Upper lobe of left lung (tissue), 6 donors: Measurements from ENCODE around the gene NELFB. TPM values are rescaled to one million over a fixed set of nuclear protein-coding genes. Genes with fewer than 3 reads are reported as not detected.
"Not testable (repeated sequence)": the region's sequence is repeated elsewhere in the genome, so short reads cannot be mapped to it uniquely, and the experiment has no call there.

Experiments used
- ATAC-seq, 2 donors: fragments of 200-7000 bp; cut with Tn5 transposase; one replicate each; pipeline ENCODE4 v1.9.1; 2022; ENCODE audit warnings: mild to moderate bottlenecking in 2 of 2, moderate library complexity in 2 of 2; ENCODE audit not compliant: low FRiP score in 2 of 2
- DNase-seq, 2 donors: peaks; one replicate each; pipeline ENCODE4 v3.0.0-alpha.2; 2019 to 2020
- H3K27ac ChIP-seq, 4 donors: fragments of 200-600 bp; sonication (generic); one replicate each; pipeline ENCODE4 v1.5.1; 2016 to 2019
- H3K27me3 ChIP-seq, 4 donors: fragments of 200-600 bp; sonication (generic); one replicate each; pipeline ENCODE4 v1.5.1; 2017 to 2019
- H3K36me3 ChIP-seq, 4 donors: fragments of 200-600 bp; sonication (generic); one replicate each; pipeline ENCODE4 v1.5.1; 2016 to 2019
- H3K4me1 ChIP-seq, 4 donors: fragments of 200-600 bp; sonication (generic); one replicate each; pipeline ENCODE4 v1.5.1; 2018 to 2019
- H3K4me3 ChIP-seq, 4 donors: fragments of 200-600 bp; sonication (generic); one replicate each; pipeline ENCODE4 v1.5.1; 2017 to 2019; ENCODE audit warnings: mild to moderate bottlenecking in 2 of 4, moderate library complexity in 1 of 4
- H3K9me3 ChIP-seq, 4 donors: fragments of 200-600 bp; sonication (generic); one replicate each; pipeline ENCODE4 v1.5.1; 2018 to 2019
- EP300 ChIP-seq, 4 donors: sonication (generic); formaldehyde crosslinking; IDR thresholded peaks; one replicate each; pipeline ENCODE4 v1.5.1; 2017; ENCODE audit warnings: antibody characterized with exemption in 4 of 4, control low read depth in 2 of 4
- POLR2A ChIP-seq, 4 donors: fragments of 450-650 bp; IDR thresholded peaks; one replicate each; pipeline ENCODE4 v1.5.1; 2016 to 2017; ENCODE audit warnings: antibody characterized with exemption in 4 of 4, mild to moderate bottlenecking in 2 of 4
- POLR2AphosphoS5 ChIP-seq, 2 donors: sonication (generic); formaldehyde crosslinking; IDR thresholded peaks; one replicate each; pipeline ENCODE4 v1.5.1; 2017; ENCODE audit warnings: antibody characterized with exemption in 2 of 2
- WGBS, 2 donors: methylation state at CpG; one replicate each; pipeline ENCODE4 v1.1.5; 2017 to 2018; 5-methylcytosine and 5-hydroxymethylcytosine counted together
- total RNA-seq, 6 donors: library from RNA; depleted of rRNA in 4 of 6; stranded (reverse); fragments of >200 nt in 4 of 6; gene quantifications; one replicate each; pipeline versions ENCODE4 v1.1.0 to v1.2.1, GENCODE V29; 2016 to 2021
- TF ChIP-seq, protein P1 (sequence below), 6 experiments: fragments of 450-650 bp in 4 of 6; fragments of 200-600 bp in 2 of 6; sonication (generic) in 2 of 6; IDR thresholded peaks; one replicate each; pipeline ENCODE4 v1.5.1; 2016 to 2019; ENCODE audit warnings: antibody characterized with exemption in 6 of 6
- donor health status: DM: no; HTN: no; CAD: no; lungs with moderate emphysema.
- donor health status: DM: no; HTN: yes; CAD: no; lungs with severe emphysema.

Gene NELFB
- total RNA-seq, 6 donors from 2014 or later: 31.8 to 55.6 (median 49.8) TPM

DNA sequence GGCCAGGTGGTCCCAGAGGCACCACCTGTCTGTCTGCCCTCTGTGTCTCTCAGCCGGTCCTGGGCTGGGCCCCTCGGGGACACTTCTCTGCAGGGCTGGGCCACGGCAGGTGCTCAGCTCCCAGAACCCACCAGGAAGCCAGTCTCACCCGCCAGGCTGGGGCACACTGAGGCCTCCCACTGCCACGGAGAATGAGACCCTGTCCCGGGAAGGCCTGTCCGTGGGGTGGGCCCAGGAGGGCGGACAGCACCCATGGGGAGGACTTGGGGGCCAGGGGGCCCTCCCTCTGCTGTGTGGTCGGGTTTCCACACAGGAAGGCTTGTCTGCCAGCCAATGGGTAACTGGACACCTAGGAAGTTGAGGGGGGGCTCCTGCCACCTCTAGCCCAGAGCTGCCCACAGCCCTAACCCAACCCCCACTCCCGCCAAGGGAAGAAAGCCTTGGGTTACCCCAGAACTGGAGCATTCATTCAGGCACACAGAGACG is 18.1 kb upstream of the NELFB start:
- peak overlapping the region in 1 of 4 donors; percentile 64 for H3K27ac ChIP-seq
- peaks cover 0 to 4% (median 2%) of the 10 kb centered on the region in 4 donors for H3K36me3 ChIP-seq
- WGBS, 2 donors: 25 to 44% methylated on average over 2 to 5 of the region's 11 CpGs
- H3K4me1 ChIP-seq: peaks cover 24 to 56% (median 31%) of the 10 kb centered on the region in 4 donors
- no peak for ATAC-seq
- H3K27me3 ChIP-seq: peaks cover 0 to 13% (median 3%) of the 10 kb centered on the region in 4 donors
- no peak for TF ChIP-seq POLR2AphosphoS5 (IDR thresholded peaks at IDR 0.05)
- TF ChIP-seq, protein P1, sequence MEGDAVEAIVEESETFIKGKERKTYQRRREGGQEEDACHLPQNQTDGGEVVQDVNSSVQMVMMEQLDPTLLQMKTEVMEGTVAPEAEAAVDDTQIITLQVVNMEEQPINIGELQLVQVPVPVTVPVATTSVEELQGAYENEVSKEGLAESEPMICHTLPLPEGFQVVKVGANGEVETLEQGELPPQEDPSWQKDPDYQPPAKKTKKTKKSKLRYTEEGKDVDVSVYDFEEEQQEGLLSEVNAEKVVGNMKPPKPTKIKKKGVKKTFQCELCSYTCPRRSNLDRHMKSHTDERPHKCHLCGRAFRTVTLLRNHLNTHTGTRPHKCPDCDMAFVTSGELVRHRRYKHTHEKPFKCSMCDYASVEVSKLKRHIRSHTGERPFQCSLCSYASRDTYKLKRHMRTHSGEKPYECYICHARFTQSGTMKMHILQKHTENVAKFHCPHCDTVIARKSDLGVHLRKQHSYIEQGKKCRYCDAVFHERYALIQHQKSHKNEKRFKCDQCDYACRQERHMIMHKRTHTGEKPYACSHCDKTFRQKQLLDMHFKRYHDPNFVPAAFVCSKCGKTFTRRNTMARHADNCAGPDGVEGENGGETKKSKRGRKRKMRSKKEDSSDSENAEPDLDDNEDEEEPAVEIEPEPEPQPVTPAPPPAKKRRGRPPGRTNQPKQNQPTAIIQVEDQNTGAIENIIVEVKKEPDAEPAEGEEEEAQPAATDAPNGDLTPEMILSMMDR (IDR thresholded peaks at IDR 0.05): no peak
- TF ChIP-seq EP300 (IDR thresholded peaks at IDR 0.05): no peak
- no peak for TF ChIP-seq POLR2A (IDR thresholded peaks at IDR 0.05)
- H3K4me3 ChIP-seq: peak overlapping the region in 3 of 4 donors; percentile 3 to 29 (median 21)
- DNase-seq: no peak
- H3K9me3 ChIP-seq: no peaks in the 10 kb centered on the region

DNA sequence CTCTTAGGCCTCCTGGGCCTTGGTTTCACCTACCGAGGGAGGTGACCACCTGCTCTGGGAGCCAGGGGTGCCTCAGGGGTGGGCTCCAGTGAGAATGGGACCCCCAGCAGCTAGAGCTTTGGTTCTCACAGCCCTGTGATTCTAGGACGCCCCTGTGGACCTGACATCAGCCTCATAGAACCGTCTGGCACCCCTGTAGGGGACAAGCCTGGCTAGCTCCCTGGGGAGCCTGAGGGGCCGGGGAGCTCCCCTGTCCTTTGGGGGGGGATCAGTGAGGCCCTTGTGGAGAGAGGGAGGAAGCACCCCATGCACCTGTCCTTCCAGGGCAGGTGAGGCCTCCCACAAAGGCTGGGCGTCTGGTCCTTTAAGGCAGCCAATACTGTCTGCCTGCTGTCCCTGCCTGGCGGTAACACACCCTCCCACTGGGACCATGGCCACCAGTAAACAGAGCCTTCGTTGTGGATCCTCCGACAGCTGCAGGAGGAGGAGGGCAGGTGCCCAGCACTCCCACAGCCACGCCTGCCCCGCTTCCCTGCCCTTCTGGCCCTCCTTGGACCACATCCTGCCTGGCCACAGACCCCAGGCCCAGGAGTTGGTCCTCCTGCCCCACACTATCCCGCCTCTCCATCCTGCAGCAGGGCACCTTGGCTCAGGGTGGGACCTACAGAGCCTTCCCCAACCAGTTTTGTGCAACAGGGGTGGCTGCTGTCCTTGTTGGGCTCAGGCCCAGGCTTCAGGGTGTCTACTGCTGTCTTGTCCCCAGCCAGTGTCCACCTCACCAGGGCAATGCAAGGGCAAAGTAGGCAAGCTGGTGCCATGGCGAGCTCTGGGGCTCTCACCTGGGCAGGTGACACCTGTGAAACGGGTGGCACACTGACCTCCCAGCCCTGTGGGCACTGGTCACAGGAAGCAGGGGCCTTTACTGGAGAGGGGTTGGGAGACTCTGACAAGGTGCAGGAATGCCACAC is 17.1 kb upstream of the NELFB start:
- TF ChIP-seq POLR2AphosphoS5 (IDR thresholded peaks at IDR 0.05) (no peak), EP300 (IDR thresholded peaks at IDR 0.05) (no peak), POLR2A (IDR thresholded peaks at IDR 0.05) (no peak)
- TF ChIP-seq, protein P1 (IDR thresholded peaks at IDR 0.05): no peak

DNA sequence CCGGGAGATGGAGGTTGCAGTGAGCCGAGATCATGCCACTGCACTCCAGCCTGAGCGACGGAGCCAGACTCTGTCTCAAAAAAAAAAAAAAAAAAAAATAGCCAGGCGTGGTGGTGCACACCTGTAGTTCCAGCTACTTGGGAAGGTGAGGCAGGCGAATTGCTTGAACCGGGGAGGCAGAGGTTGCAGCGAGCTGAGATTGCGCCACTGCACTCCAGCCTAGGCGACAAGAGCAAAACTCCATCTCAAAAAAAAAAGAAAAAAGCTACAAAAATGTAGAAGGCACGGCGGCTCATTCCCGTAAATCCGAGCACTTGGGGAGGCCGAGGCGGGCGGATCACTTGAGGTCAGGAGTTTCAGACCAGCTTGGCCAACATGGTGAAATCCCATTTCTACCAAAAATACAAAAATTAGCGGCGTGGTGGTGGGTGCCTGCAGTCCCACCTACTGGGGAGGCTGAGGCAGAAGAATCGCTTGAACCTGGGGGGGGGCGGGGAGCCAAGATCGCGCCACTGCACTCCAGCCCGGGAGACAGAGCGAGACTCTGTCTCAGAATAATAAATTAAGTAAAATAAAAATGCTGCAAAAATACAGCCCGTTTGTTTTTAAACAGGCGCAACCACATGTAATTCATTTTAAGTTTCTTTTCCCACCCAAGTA is 15.5 kb upstream of the NELFB start:
- H3K9me3 ChIP-seq, DNase-seq, ATAC-seq, H3K27me3 ChIP-seq: not testable (repeated sequence)
- Histone ChIP-seq H3K27ac (peak overlapping the region; percentile 92 to 97 (median 96)), H3K4me3 (peak overlapping the region; percentile 60 to 89 (median 80)), H3K4me1 (peaks cover 38 to 83% (median 49%) of the 10 kb centered on the region in 4 donors), H3K36me3 (peaks cover 9 to 23% (median 18%) of the 10 kb centered on the region in 4 donors)
- 48 to 50% methylated on average over 27 of the region's 27 CpGs for WGBS, 2 donors

More for the DNA sequence above, 17.1 kb upstream of the NELFB start:
- H3K36me3 ChIP-seq: peaks cover 4 to 14% (median 12%) of the 10 kb centered on the region in 4 donors
- H3K27ac ChIP-seq: no peak overlapping the region
- WGBS, 2 donors: 78 to 100% methylated on average over 1 to 12 of the region's 13 CpGs
- ATAC-seq: no peak
- H3K27me3 ChIP-seq: peaks cover 0 to 10% (median 3%) of the 10 kb centered on the region in 4 donors
- DNase-seq: peak in 1 of 2 donors; percentile 46
- no peak overlapping the region for H3K4me3 ChIP-seq
- H3K4me1 ChIP-seq: peaks cover 34 to 66% (median 41%) of the 10 kb centered on the region in 4 donors
- no peaks in the 10 kb centered on the region for H3K9me3 ChIP-seq

DNA sequence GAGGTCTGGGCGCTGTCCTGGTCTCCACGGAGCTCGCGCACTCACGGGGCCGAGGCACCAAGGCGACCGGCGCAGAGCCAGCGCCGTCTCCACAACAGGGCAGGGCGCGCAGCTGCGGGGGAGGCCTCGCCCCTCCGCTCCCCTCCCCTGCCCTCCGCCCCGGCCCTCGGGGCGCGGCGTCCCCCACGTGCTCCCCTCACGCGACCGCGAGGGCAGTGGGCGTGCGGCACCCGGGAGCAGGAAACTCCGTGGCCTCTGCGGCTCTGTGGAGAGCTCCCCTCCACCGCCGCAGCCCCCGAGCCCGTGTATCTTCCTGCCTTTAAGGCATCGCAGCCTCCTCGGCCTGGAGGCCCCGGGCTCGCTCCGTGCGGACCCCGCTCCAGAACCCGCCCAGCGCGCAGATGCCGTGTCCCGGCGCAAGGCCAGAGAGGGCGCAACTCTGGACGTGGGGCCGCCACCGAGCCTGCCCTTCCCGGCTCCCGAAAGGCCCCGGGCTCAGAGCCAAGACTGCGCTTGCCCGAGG is 14.7 kb upstream of the NELFB start:
- TF ChIP-seq, protein P1 (IDR thresholded peaks at IDR 0.05): peak in 3 of 6 experiments; percentile 19 to 34 (median 22)
- TF ChIP-seq POLR2AphosphoS5 (IDR thresholded peaks at IDR 0.05): peak; percentile 18 to 31
- TF ChIP-seq EP300 (IDR thresholded peaks at IDR 0.05): no peak
- TF ChIP-seq POLR2A (IDR thresholded peaks at IDR 0.05): peak in 2 of 4 donors; percentile 27 to 49
- Histone ChIP-seq H3K36me3 (peaks cover 9 to 23% (median 18%) of the 10 kb centered on the region in 4 donors), H3K4me1 (peaks cover 38 to 82% (median 49%) of the 10 kb centered on the region in 4 donors), H3K27ac (peak overlapping the region; percentile 92 to 97 (median 96)), H3K9me3 (no peaks in the 10 kb centered on the region), H3K27me3 (no peaks in the 10 kb centered on the region), H3K4me3 (peak overlapping the region; percentile 60 to 89 (median 80))
- DNase-seq (peak; percentile 81 to 96), ATAC-seq (peak; percentile 67 to 77)
- 1% methylated on average over 19 to 31 of the region's 58 CpGs for WGBS, 2 donors
